T-cell (primary cell): ENCODE results near the gene SESN2. TPM values are rescaled to one million over a fixed set of nuclear protein-coding genes. Genes with fewer than 3 reads are reported as not detected.

Experiments
- ATAC-seq, 4 experiments: fragments of 200-7000 bp in 3 of 4; fragments of 150-1000 bp in 1 of 4; cut with Tn5 transposase; replicated peaks in 1 of 4; 1 replicate in 3 of 4; 2 replicates in 1 of 4; pipeline ENCODE4 v1.10.0; 2021; ENCODE audit warnings: moderate library complexity in 3 of 4, mild to moderate bottlenecking in 2 of 4, moderate number of reproducible peaks in 1 of 4
- CTCF ChIA-PET, 2 donors: fragments of 300-600 bp; sonication (Branson Sonifier 250); formaldehyde crosslinking; loops; one replicate each; lab custom pipeline; 2022; ENCODE audit warnings: antibody characterized with exemption in 2 of 2; lab: Charles Lee
- POLR2A ChIA-PET, 2 donors: fragments of 300-600 bp; sonication (Branson Sonifier 250); formaldehyde crosslinking; loops; one replicate each; lab custom pipeline; 2022; ENCODE audit warnings: antibody characterized with exemption in 2 of 2; lab: Charles Lee
- DNase-seq, 35 experiments: peaks; one replicate each; pipeline versions ENCODE4 v3.0.0 to v3.0.0-alpha.2; 2013 to 2023
- H3K27ac ChIP-seq: one replicate; pipeline ENCODE4 v1.5.1; 2013; ENCODE audit warnings: low read length
- H3K27me3 ChIP-seq, 2 experiments: replicated peaks in 1 of 2; 1 replicate in 1 of 2; 2 replicates in 1 of 2; pipeline versions ENCODE4 v1.6.1 to v1.7.0; 2013; ENCODE audit warnings: low read length in 1 of 2, mixed read lengths in 1 of 2; ENCODE audit not compliant: control insufficient read depth in 2 of 2, insufficient read depth in 2 of 2; ENCODE audit errors: extremely low read depth in 1 of 2
- H3K36me3 ChIP-seq, 2 donors: 1 replicate in 1 of 2; 2 replicates in 1 of 2; pipeline versions ENCODE4 v1.6.1 to v1.7.0; 2013; ENCODE audit warnings: low read length in 1 of 2; ENCODE audit not compliant: control insufficient read depth in 2 of 2, insufficient read depth in 1 of 2; ENCODE audit errors: extremely low read depth in 1 of 2
- H3K4me1 ChIP-seq, 2 experiments: 1 replicate in 1 of 2; 2 replicates in 1 of 2; pipeline versions ENCODE4 v1.6.1 to v1.7.0; 2013; ENCODE audit warnings: low read length in 2 of 2, mixed read lengths in 1 of 2; ENCODE audit not compliant: insufficient read depth in 2 of 2, control insufficient read depth in 1 of 2; ENCODE audit errors: extremely low read depth in 1 of 2
- H3K4me3 ChIP-seq, 2 donors: 1 replicate in 1 of 2; 2 replicates in 1 of 2; pipeline versions ENCODE4 v1.5.1 to v1.7.0; 2013; ENCODE audit warnings: mild to moderate bottlenecking in 2 of 2, low read length in 1 of 2, moderate library complexity in 1 of 2; ENCODE audit not compliant: control insufficient read depth in 1 of 2; ENCODE audit errors: extremely low read depth in 1 of 2
- H3K9me3 ChIP-seq: 2 replicates; pipeline ENCODE4 v1.7.0; 2013
- H3K27ac Mint-ChIP-seq, 2 donors: one replicate each; pipeline ENCODE4 v1.8.0; 2020 to 2021; ENCODE audit warnings: mild to moderate bottlenecking in 2 of 2, mixed read lengths in 2 of 2
- H3K27me3 Mint-ChIP-seq, 2 donors: one replicate each; pipeline ENCODE4 v1.8.0; 2021 to 2022; ENCODE audit warnings: mixed read lengths in 2 of 2
- H3K36me3 Mint-ChIP-seq: one replicate; pipeline ENCODE4 v1.8.0; 2021; ENCODE audit warnings: mixed read lengths
- H3K4me1 Mint-ChIP-seq, 3 donors: one replicate each; pipeline ENCODE4 v1.8.0; 2020 to 2022; ENCODE audit warnings: mixed read lengths in 3 of 3, mild to moderate bottlenecking in 1 of 3
- H3K4me3 Mint-ChIP-seq, 3 donors: one replicate each; pipeline ENCODE4 v1.8.0; 2020 to 2022; ENCODE audit warnings: mild to moderate bottlenecking in 3 of 3, mixed read lengths in 3 of 3, moderate library complexity in 3 of 3
- H3K9me3 Mint-ChIP-seq, 3 donors: one replicate each; pipeline ENCODE4 v1.8.0; 2020 to 2022; ENCODE audit warnings: mixed read lengths in 3 of 3
- WGBS: methylation state at CpG from one replicate; pipeline ENCODE4 v1.1.5; 2013; ENCODE audit warnings: missing lambda C conversion rate; ENCODE audit not compliant: insufficient coverage; 5-methylcytosine and 5-hydroxymethylcytosine counted together
- total RNA-seq, 35 experiments: library from RNA in 6 of 35; stranded (reverse) in 6 of 35; fragments of 120-200 nt in 1 of 35; gene quantifications; one replicate each; pipeline versions ENCODE4 v1.2.1 to v1.2.4 and lab custom pipeline; 2013 to 2026

SESN2 gene
- total RNA-seq, 5 donors from 2014 or later (not counting 1 experiment from before 2014, with no cell fraction given) = 7.1 to 11.9 (median 8.6) TPM

- no peak overlapping the region for H3K4me3 Mint-ChIP-seq
- WGBS = 22% methylated on average over 1 of the region's 2 CpGs
Observed at GRCh38 chr1:28297826-28298225, 38.5 kb downstream of the SESN2 start.

DNA sequence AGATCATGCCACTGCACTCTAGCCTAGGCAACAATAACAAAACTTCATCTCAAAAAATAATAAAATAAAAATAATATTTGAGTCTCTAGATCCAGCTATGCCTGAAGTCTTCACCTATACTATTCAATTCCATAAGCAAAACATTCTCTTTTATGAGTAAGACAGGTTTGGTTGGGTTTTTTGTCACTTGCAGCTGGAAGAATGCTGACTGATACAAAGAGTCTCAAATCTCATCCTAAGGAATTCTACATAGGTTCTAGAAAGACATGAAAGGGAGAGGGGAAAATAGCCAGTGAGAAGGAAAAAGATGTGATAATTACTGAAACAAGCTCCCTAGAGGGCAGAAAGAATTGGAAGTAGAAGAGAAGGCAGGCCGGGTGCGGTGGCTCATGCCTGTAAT is 39.1 kb downstream of the SESN2 start:
- Histone ChIP-seq H3K4me1 (no peaks in the 10 kb centered on the region), H3K4me3 (no peak overlapping the region), H3K9me3 (no peaks in the 10 kb centered on the region), H3K27me3 (peaks cover 0 to 6% of the 10 kb centered on the region in 2 experiments), H3K36me3 (no peaks in the 10 kb centered on the region), H3K27ac (no peak overlapping the region)
- DNase-seq (no peak), ATAC-seq (no peak)
- no peaks in the 10 kb centered on the region for H3K9me3 Mint-ChIP-seq
- no CpG with 5 or more reads among the region's 2 CpGs for WGBS
- H3K27ac Mint-ChIP-seq = no peak overlapping the region
- H3K36me3 Mint-ChIP-seq = no peaks in the 10 kb centered on the region
- ChIA-PET POLR2A (no interaction called here), CTCF (interaction anchor here in 1 of 2 donors (1.4 kb wide), 1 partner anchor 50 kb away, joined by 4 read pairs; no protein-coding TSS in a partner anchor)
- H3K27me3 Mint-ChIP-seq = peaks cover 0 to 3% of the 10 kb centered on the region in 2 donors
- H3K4me3 Mint-ChIP-seq = no peak overlapping the region
- H3K4me1 Mint-ChIP-seq = no peaks in the 10 kb centered on the region

More at GRCh38 chr1:28297826-28298225, 38.5 kb downstream of the SESN2 start:
- H3K4me3 ChIP-seq = no peak overlapping the region
- H3K27me3 ChIP-seq = peaks cover 0 to 6% of the 10 kb centered on the region in 2 experiments
- H3K36me3 Mint-ChIP-seq = no peaks in the 10 kb centered on the region
- CTCF ChIA-PET = interaction anchor here in 1 of 2 donors (0.6 kb wide), 1 partner anchor 402 kb away, joined by 8 read pairs; no protein-coding TSS in a partner anchor
- no peaks in the 10 kb centered on the region for H3K4me1 Mint-ChIP-seq
- H3K27ac Mint-ChIP-seq = no peak overlapping the region
- H3K36me3 ChIP-seq = no peaks in the 10 kb centered on the region
- no peak for DNase-seq
- H3K9me3 ChIP-seq = no peaks in the 10 kb centered on the region
- H3K4me1 ChIP-seq = no peaks in the 10 kb centered on the region
- no peak for ATAC-seq
- H3K27ac ChIP-seq = no peak overlapping the region
- POLR2A ChIA-PET = no interaction called here
- H3K27me3 Mint-ChIP-seq = peaks cover 0 to 3% of the 10 kb centered on the region in 2 donors
- no peaks in the 10 kb centered on the region for H3K9me3 Mint-ChIP-seq

- Histone ChIP-seq H3K36me3 (no peaks in the 10 kb centered on the region), H3K27me3 (peaks cover 0 to 13% of the 10 kb centered on the region in 2 experiments), H3K9me3 (no peaks in the 10 kb centered on the region), H3K27ac (no peak overlapping the region), H3K4me3 (no peak overlapping the region), H3K4me1 (no peaks in the 10 kb centered on the region)
- Mint-ChIP-seq H3K4me3 (no peak overlapping the region), H3K9me3 (no peaks in the 10 kb centered on the region), H3K27me3 (peaks cover 0 to 2% of the 10 kb centered on the region in 2 donors), H3K36me3 (no peaks in the 10 kb centered on the region), H3K27ac (no peak overlapping the region), H3K4me1 (no peaks in the 10 kb centered on the region)
- ChIA-PET POLR2A (interaction anchor here in 1 of 2 donors (0.5 kb wide), 1 partner anchor 419 kb away, joined by 6 read pairs; no protein-coding TSS in a partner anchor), CTCF (interaction anchor here (0.5 to 0.7 kb wide), 2 partner anchors 99 to 152 kb away, joined by 4 read pairs; no protein-coding TSS in a partner anchor)
- WGBS = 100% methylated on average over 1 of the region's 7 CpGs
- DNase-seq (no peak), ATAC-seq (no peak)
Observed at GRCh38 chr1:28301368-28302174, 42.3 kb downstream of the SESN2 start.

DNA sequence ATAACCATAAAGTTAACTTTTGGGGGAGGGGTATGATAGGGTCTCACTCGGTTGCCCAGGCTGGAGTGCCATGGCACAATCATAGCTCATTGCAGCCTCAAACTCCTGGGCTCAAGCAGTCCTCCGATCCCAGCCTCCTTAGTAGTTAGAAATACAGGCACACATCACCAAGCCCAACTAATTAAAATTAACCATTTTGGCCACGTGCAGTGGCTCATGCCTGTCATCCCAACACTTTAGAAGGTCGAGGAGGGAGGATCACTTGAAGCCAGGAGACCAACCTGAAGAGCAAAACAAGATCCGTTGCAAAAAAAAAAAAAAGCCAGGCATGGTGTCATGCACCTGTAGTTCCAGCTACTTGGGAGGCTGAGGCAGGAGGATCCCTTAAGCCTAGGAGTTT is 42.9 kb downstream of the SESN2 start:
- Mint-ChIP-seq H3K36me3 (no peaks in the 10 kb centered on the region), H3K27ac (no peak overlapping the region), H3K27me3 (peaks cover 0 to 2% of the 10 kb centered on the region in 2 donors), H3K9me3 (no peaks in the 10 kb centered on the region), H3K4me1 (no peaks in the 10 kb centered on the region), H3K4me3 (no peak overlapping the region)
- ChIA-PET CTCF (no interaction called here), POLR2A (interaction anchor here (0.7 kb wide), 3 partner anchors 104 to 290 kb away, joined by 4 to 12 read pairs (median 5); no protein-coding TSS in a partner anchor)
- Histone ChIP-seq H3K27ac (no peak overlapping the region), H3K36me3 (no peaks in the 10 kb centered on the region), H3K9me3 (no peaks in the 10 kb centered on the region), H3K27me3 (peaks cover 0 to 10% of the 10 kb centered on the region in 2 experiments), H3K4me1 (no peaks in the 10 kb centered on the region), H3K4me3 (no peak overlapping the region)
- 70% methylated on average over 2 of the region's 5 CpGs for WGBS
- DNase-seq (no peak), ATAC-seq (no peak)

GRCh38 chr1:28306301-28306949 is 47.1 kb downstream of the SESN2 start:
- H3K36me3 Mint-ChIP-seq = no peaks in the 10 kb centered on the region
- no peak overlapping the region for H3K27ac Mint-ChIP-seq
- no peak overlapping the region for H3K4me3 ChIP-seq
- no peak overlapping the region for H3K4me3 Mint-ChIP-seq
- peaks cover 0 to 14% of the 10 kb centered on the region in 2 experiments for H3K27me3 ChIP-seq
- no peaks in the 10 kb centered on the region for H3K4me1 ChIP-seq
- no peaks in the 10 kb centered on the region for H3K4me1 Mint-ChIP-seq
- DNase-seq (no peak), ATAC-seq (no peak)
- H3K9me3 Mint-ChIP-seq = no peaks in the 10 kb centered on the region
- H3K27me3 Mint-ChIP-seq = peaks cover 0 to 3% of the 10 kb centered on the region in 2 donors
- no peak overlapping the region for H3K27ac ChIP-seq
- WGBS = 50% methylated on average over 2 of the region's 2 CpGs
- ChIA-PET CTCF (interaction anchor here in 1 of 2 donors (0.6 kb wide), 1 partner anchor 370 kb away, joined by 4 read pairs; no protein-coding TSS in a partner anchor), POLR2A (interaction anchor here in 1 of 2 donors (0.6 kb wide), 1 partner anchor 524 kb away, joined by 3 read pairs; no protein-coding TSS in a partner anchor)
- no peaks in the 10 kb centered on the region for H3K36me3 ChIP-seq
- H3K9me3 ChIP-seq = no peaks in the 10 kb centered on the region

DNA sequence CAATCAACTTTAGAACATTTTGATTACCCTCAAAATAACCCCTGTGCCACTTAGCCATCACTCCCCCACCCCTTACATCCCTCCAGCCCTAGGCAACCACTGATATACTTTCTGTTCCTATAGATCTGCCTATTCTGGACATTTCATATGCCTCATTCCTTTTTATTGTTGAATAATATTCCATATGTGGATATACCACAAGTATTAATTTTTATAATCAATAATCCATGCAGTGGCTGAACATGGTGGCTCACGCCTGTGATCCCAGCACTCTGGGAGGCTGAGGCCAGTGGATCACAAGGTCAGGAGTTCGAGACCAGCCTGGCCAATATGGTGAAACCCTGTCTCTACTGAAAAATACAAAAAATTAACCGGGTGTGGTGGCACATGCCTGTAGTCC is 49.4 kb downstream of the SESN2 start:
- Mint-ChIP-seq H3K9me3 (no peaks in the 10 kb centered on the region), H3K27ac (no peak overlapping the region), H3K27me3 (peaks cover 0 to 3% of the 10 kb centered on the region in 2 donors), H3K4me3 (no peak overlapping the region), H3K36me3 (no peaks in the 10 kb centered on the region), H3K4me1 (no peaks in the 10 kb centered on the region)
- DNase-seq (no peak), ATAC-seq (no peak)
- Histone ChIP-seq H3K27me3 (peaks cover 0 to 14% of the 10 kb centered on the region in 2 experiments), H3K4me3 (no peak overlapping the region), H3K9me3 (no peaks in the 10 kb centered on the region), H3K4me1 (no peaks in the 10 kb centered on the region), H3K27ac (no peak overlapping the region), H3K36me3 (no peaks in the 10 kb centered on the region)
- ChIA-PET POLR2A (interaction anchor here in 1 of 2 donors (0.5 kb wide), 1 partner anchor 62 kb away, joined by 6 read pairs; no protein-coding TSS in a partner anchor), CTCF (interaction anchor here in 1 of 2 donors (0.6 to 1.0 kb wide), 2 partner anchors 13 to 64 kb away, joined by 3 read pairs; no protein-coding TSS in a partner anchor)
- 80% methylated on average over 2 of the region's 3 CpGs for WGBS
